HUES64 (cell line): Measurements from ENCODE around the gene RAPGEF5.
"Not testable (repeated sequence)": the region's sequence is repeated elsewhere in the genome, so short reads cannot be mapped to it uniquely, and the experiment has no call there.

Source experiments
- H3K27ac ChIP-seq: 2 replicates; pipeline ENCODE4 v1.7.0; 2013; ENCODE audit warnings: low read depth, low read length, inconsistent platforms
- H3K27me3 ChIP-seq: 2 replicates; pipeline ENCODE4 v1.6.1; 2013; ENCODE audit warnings: mild to moderate bottlenecking, low read length; ENCODE audit not compliant: insufficient read depth
- H3K36me3 ChIP-seq: 2 replicates; pipeline ENCODE4 v1.6.1; 2013; ENCODE audit warnings: mild to moderate bottlenecking, low read length; ENCODE audit not compliant: insufficient read depth
- H3K4me1 ChIP-seq: 2 replicates; pipeline ENCODE4 v1.6.1; 2013; ENCODE audit warnings: mild to moderate bottlenecking, low read length, moderate library complexity; ENCODE audit not compliant: insufficient read depth
- H3K4me3 ChIP-seq: 2 replicates; pipeline ENCODE4 v1.5.1; 2013; ENCODE audit warnings: mild to moderate bottlenecking, low read length, moderate library complexity
- H3K9ac ChIP-seq: 2 replicates; pipeline ENCODE4 v1.6.1; 2013; ENCODE audit warnings: mild to moderate bottlenecking, low read depth, low read length
- H3K9me3 ChIP-seq: 2 replicates; pipeline ENCODE4 v1.6.1; 2013; ENCODE audit warnings: low read depth, low read length; ENCODE audit not compliant: insufficient read depth
- WGBS: fragments of 150-250, 120-280 bp; methylation state at CpG from one replicate; pipeline ENCODE4 v1.1.7; 2013; ENCODE audit warnings: missing lambda C conversion rate; 5-methylcytosine and 5-hydroxymethylcytosine counted together

Gene RAPGEF5

GRCh38 chr7:22094413-22095342 lies 262.3 kb downstream of the RAPGEF5 start:
- no peaks in the 10 kb centered on the region for H3K36me3 ChIP-seq
- H3K9me3 ChIP-seq = 0 out of 2 replicates have a peak, but pooled peaks cover 3% of the 10 kb centered on the region
- no peaks in the 10 kb centered on the region for H3K27me3 ChIP-seq
- H3K27ac ChIP-seq = no peak overlapping the region
- no peak overlapping the region for H3K9ac ChIP-seq
- 80% methylated on average over 10 of the region's 11 CpGs for WGBS
- no peak overlapping the region for H3K4me3 ChIP-seq
- H3K4me1 ChIP-seq = peaks cover 5% of the 10 kb centered on the region; the same call in 1 of the 2 replicates

GRCh38 chr7:22093936-22094335 lies 263.0 kb downstream of the RAPGEF5 start:
- WGBS = 81% methylated on average over 6 of the region's 6 CpGs

GRCh38 chr7:22093001-22093400 lies 264.0 kb downstream of the RAPGEF5 start:
- H3K4me1 ChIP-seq = peaks cover 5% of the 10 kb centered on the region; the same call in 1 of the 2 replicates
- no peaks in the 10 kb centered on the region for H3K27me3 ChIP-seq
- H3K27ac ChIP-seq = no peak overlapping the region
- WGBS = 91% methylated on average over 2 of the region's 2 CpGs
- no peaks in the 10 kb centered on the region for H3K36me3 ChIP-seq
- no peak overlapping the region for H3K9ac ChIP-seq
- no peak overlapping the region for H3K4me3 ChIP-seq
- H3K9me3 ChIP-seq = 0 out of 2 replicates have a peak, but pooled peaks cover 5% of the 10 kb centered on the region

More at GRCh38 chr7:22093936-22094335, 263.0 kb downstream of the RAPGEF5 start:
- Histone ChIP-seq H3K4me1 (peaks cover 5% of the 10 kb centered on the region; the same call in 1 of the 2 replicates), H3K4me3 (no peak overlapping the region), H3K27me3 (no peaks in the 10 kb centered on the region), H3K9me3 (0 out of 2 replicates have a peak, but pooled peaks cover 5% of the 10 kb centered on the region), H3K36me3 (no peaks in the 10 kb centered on the region), H3K27ac (no peak overlapping the region), H3K9ac (no peak overlapping the region)

GRCh38 chr7:22090958-22091525 lies 265.9 kb downstream of the RAPGEF5 start:
- H3K36me3 ChIP-seq, H3K27me3 ChIP-seq, H3K4me3 ChIP-seq, H3K4me1 ChIP-seq, H3K9ac ChIP-seq, H3K9me3 ChIP-seq, H3K27ac ChIP-seq: not testable (repeated sequence)
- 96% methylated on average over 11 of the region's 11 CpGs for WGBS

- Histone ChIP-seq H3K27me3 (no peaks in the 10 kb centered on the region), H3K4me1 (no peaks in the 10 kb centered on the region), H3K4me3 (no peak overlapping the region), H3K27ac (no peak overlapping the region), H3K9ac (no peak overlapping the region), H3K9me3 (0 out of 2 replicates have a peak, but pooled peaks cover 5% of the 10 kb centered on the region), H3K36me3 (no peaks in the 10 kb centered on the region)
- WGBS = 88% methylated on average over 24 of the region's 24 CpGs
Measured at GRCh38 chr7:22090512-22090911, 266.4 kb downstream of the RAPGEF5 start.

- Histone ChIP-seq H3K4me1 (no peaks in the 10 kb centered on the region), H3K27ac (no peak overlapping the region), H3K4me3 (no peak overlapping the region), H3K9me3 (0 out of 2 replicates have a peak, but pooled peaks cover 5% of the 10 kb centered on the region), H3K9ac (no peak overlapping the region), H3K36me3 (no peaks in the 10 kb centered on the region), H3K27me3 (no peaks in the 10 kb centered on the region)
- WGBS = 95% methylated on average over 22 of the region's 22 CpGs
Measured at GRCh38 chr7:22090107-22090506, 266.8 kb downstream of the RAPGEF5 start.

- no peak overlapping the region for H3K27ac ChIP-seq
- H3K9ac ChIP-seq = no peak overlapping the region
- H3K27me3 ChIP-seq = peaks cover 9% of the 10 kb centered on the region
- H3K9me3 ChIP-seq = 0 out of 2 replicates have a peak, but pooled peaks cover 5% of the 10 kb centered on the region
- no peak overlapping the region for H3K4me3 ChIP-seq
- H3K4me1 ChIP-seq = 0 out of 2 replicates have a peak, but pooled peaks cover 2% of the 10 kb centered on the region
- no peaks in the 10 kb centered on the region for H3K36me3 ChIP-seq
Measured at GRCh38 chr7:22088827-22089226, 268.1 kb downstream of the RAPGEF5 start.

- 84% methylated on average over 6 of the region's 6 CpGs for WGBS
- H3K36me3 ChIP-seq = no peaks in the 10 kb centered on the region
- no peak overlapping the region for H3K27ac ChIP-seq
- 0 out of 2 replicates have a peak, but pooled peaks cover 5% of the 10 kb centered on the region for H3K4me1 ChIP-seq
- H3K9me3 ChIP-seq = 0 out of 2 replicates have a peak, but pooled peaks cover 5% of the 10 kb centered on the region
- peaks cover 13% of the 10 kb centered on the region for H3K27me3 ChIP-seq
- no peak overlapping the region for H3K4me3 ChIP-seq
- H3K9ac ChIP-seq = no peak overlapping the region
Measured at GRCh38 chr7:22087861-22088260, 269.1 kb downstream of the RAPGEF5 start.

GRCh38 chr7:22083704-22084240 lies 273.2 kb downstream of the RAPGEF5 start:
- Histone ChIP-seq H3K9ac (peak overlapping the region; percentile 8; the same call in 1 of the 2 replicates), H3K36me3 (no peaks in the 10 kb centered on the region), H3K27me3 (peaks cover 13% of the 10 kb centered on the region), H3K27ac (no peak overlapping the region), H3K4me3 (peak overlapping the region; percentile 67), H3K4me1 (peaks cover 9% of the 10 kb centered on the region; the same call in 1 of the 2 replicates), H3K9me3 (no peaks in the 10 kb centered on the region; the same call in 1 of the 2 replicates)
- 68% methylated on average over 8 of the region's 10 CpGs for WGBS

GRCh38 chr7:22082886-22083703 lies 273.9 kb downstream of the RAPGEF5 start:
- Histone ChIP-seq H3K27me3 (peaks cover 13% of the 10 kb centered on the region), H3K4me3 (peak overlapping the region; percentile 67), H3K27ac (peak overlapping the region; percentile 25; the same call in 1 of the 2 replicates), H3K4me1 (peaks cover 9% of the 10 kb centered on the region; the same call in 1 of the 2 replicates), H3K36me3 (no peaks in the 10 kb centered on the region), H3K9ac (peak overlapping the region; percentile 43; the same call in 1 of the 2 replicates), H3K9me3 (no peaks in the 10 kb centered on the region; the same call in 1 of the 2 replicates)
- under 1% methylated on average over 55 of the region's 55 CpGs for WGBS
